ENCODE results near the gene CCKAR.

DNA sequence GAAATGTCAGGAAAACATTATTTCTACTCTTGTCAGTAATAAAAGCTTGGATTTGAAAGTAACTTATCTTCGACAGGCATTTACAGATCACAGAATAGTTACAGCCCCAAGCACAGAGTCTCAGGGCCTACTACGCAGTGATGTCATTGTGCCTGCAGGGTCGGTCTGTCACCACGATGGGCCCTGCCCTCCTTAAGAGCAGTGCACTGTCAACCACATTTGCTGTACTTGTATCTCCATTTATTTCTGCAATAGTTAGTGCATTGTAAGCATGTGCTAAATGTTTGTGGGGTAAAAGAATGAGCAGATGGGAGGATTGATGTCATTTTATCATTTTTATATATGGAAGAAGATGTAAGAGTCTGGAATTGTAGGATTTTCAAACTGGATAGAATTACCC is 13.6 kb upstream of the CCKAR start:
- TF ChIP-seq, protein P1, sequence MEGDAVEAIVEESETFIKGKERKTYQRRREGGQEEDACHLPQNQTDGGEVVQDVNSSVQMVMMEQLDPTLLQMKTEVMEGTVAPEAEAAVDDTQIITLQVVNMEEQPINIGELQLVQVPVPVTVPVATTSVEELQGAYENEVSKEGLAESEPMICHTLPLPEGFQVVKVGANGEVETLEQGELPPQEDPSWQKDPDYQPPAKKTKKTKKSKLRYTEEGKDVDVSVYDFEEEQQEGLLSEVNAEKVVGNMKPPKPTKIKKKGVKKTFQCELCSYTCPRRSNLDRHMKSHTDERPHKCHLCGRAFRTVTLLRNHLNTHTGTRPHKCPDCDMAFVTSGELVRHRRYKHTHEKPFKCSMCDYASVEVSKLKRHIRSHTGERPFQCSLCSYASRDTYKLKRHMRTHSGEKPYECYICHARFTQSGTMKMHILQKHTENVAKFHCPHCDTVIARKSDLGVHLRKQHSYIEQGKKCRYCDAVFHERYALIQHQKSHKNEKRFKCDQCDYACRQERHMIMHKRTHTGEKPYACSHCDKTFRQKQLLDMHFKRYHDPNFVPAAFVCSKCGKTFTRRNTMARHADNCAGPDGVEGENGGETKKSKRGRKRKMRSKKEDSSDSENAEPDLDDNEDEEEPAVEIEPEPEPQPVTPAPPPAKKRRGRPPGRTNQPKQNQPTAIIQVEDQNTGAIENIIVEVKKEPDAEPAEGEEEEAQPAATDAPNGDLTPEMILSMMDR (IDR thresholded peaks at IDR 0.05; ENCODE audit: low read length), result no peak
- no peak for TF ChIP-seq EZH2 (IDR thresholded peaks at IDR 0.05; ENCODE audit: borderline replicate concordance, low read length)

Measured in OCI-LY1 (cell line).